ENCODE results near the gene CALML6. TPM values are rescaled to one million over a fixed set of nuclear protein-coding genes. Genes with fewer than 3 reads are reported as not detected.

CALML6 gene
- total and polyA plus RNA-seq, 2 of the 4 experiments (the other 2 are of a cell fraction), result 0.91 TPM; not detected in 1

GRCh38 chr1:1937549-1938275 lies 22.7 kb downstream of the CALML6 start:
- Histone ChIP-seq H3K18ac (ENCODE audit: low read depth, low read length) (no peak overlapping the region), H3K14ac (replicated peaks; ENCODE audit: low read depth, low read length) (no peak overlapping the region), H3K4me3 (ENCODE audit: insufficient read depth, low read depth, low read length) (no peak overlapping the region), H2BK120ac (ENCODE audit: low read depth, low read length) (no peak overlapping the region), H2AK9ac (replicated peaks; ENCODE audit: low read depth, low read length, poor library complexity) (no peak overlapping the region), H3K56ac (ENCODE audit: extremely low read depth, insufficient read depth, low read length) (no peak overlapping the region), H2BK5ac (ENCODE audit: low read depth, low read length, poor library complexity, severe bottlenecking) (no peak overlapping the region), H2BK20ac (ENCODE audit: low read depth, low read length) (no peak overlapping the region), H3K27ac (ENCODE audit: insufficient read depth, low read length) (no peak overlapping the region), H3K79me1 (ENCODE audit: low read depth in 1 of 2, low read length in 2 of 2) (no peaks in the 10 kb centered on the region), H3K4ac (ENCODE audit: low read depth, low read length) (no peak overlapping the region), H2AK5ac (ENCODE audit: low read depth, low read length) (no peak overlapping the region), H3K36me3 (ENCODE audit: control insufficient read depth, insufficient read depth, low read length) (no peaks in the 10 kb centered on the region), H3K23ac (ENCODE audit: low read depth, low read length) (no peak overlapping the region), H2AFZ (replicated peaks; ENCODE audit: low read length, poor library complexity) (no peak overlapping the region), H4K8ac (ENCODE audit: low read depth in 2 of 2, low read length in 2 of 2) (no peak overlapping the region), H3K9me3 (ENCODE audit: control insufficient read depth, insufficient read depth, low read length) (no peaks in the 10 kb centered on the region), H3K27me3 (ENCODE audit: control insufficient read depth, insufficient read depth, low read length) (peaks cover 17% of the 10 kb centered on the region), H3K4me2 (ENCODE audit: low read depth, low read length) (no peak overlapping the region), H3K9me1 (ENCODE audit: insufficient read depth, low read length) (peaks cover 4% of the 10 kb centered on the region; the same call in 1 of the 2 replicates), H3K4me1 (ENCODE audit: control insufficient read depth, insufficient read depth, low read length) (no peaks in the 10 kb centered on the region), H3K9ac (ENCODE audit: low read depth, low read length) (no peak overlapping the region), H4K20me1 (ENCODE audit: insufficient read depth, low read length) (no peaks in the 10 kb centered on the region), H4K5ac (ENCODE audit: low read depth, low read length) (no peak overlapping the region), H2BK15ac (ENCODE audit: low read depth, low read length) (no peak overlapping the region), H4K91ac (ENCODE audit: insufficient read depth, low read depth, low read length) (no peak overlapping the region)
- in situ Hi-C loops (cut with MboI; ENCODE audit: low sequenced_read_pairs) (no loop called here), dilution Hi-C loops (cut with HindIII; ENCODE audit: low sequenced_read_pairs, unreplicated experiment) (no loop called here), intact Hi-C loops (cut with micrococcal nuclease) (no loop called here)
- TF ChIP-seq MXI1 (IDR thresholded peaks at IDR 0.05; ENCODE audit: borderline replicate concordance, low read depth, low read length), result no peak
- 78% methylated on average over 8 of the region's 16 CpGs; no CpG with 5 or more reads in 1 of the 2 experiments for WGBS, 2 experiments (ENCODE audit: extremely low coverage in 2 of 2, insufficient read length in 1 of 2)
- no TSS peak for BruUV-seq (replicated peaks)
- no peak for DNase-seq
- ChIA-PET CTCF (no interaction called here), POLR2A (ENCODE audit: unreplicated experiment) (no interaction called here)
- ATAC-seq (ENCODE audit: low read depth), result no peak

All from IMR-90 (cell line).